ENCODE data around the gene NTMT2.
"Not testable (repeated sequence)": the region's sequence is repeated elsewhere in the genome, so short reads cannot be mapped to it uniquely, and the experiment has no call there.

Gene NTMT2

DNA sequence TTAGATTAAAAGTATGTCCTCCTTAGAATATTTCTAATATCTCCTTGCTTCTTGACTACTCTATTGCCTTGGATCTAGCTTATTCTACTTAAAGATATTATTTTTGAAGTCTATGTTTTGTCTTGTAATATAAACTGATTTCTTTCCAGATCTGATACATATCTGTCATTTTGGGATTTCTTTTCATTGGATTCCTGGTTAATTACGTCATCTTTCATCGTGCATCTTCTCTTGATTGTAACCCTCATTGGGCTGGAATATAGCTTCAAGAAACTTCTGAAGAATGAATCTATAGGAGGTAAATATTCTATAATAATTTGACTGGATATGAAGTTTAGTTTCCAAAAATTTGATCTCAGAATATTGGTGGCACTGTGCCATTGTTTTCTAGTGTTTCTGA, 12.1 kb downstream of the NTMT2 start:
- no peak for DNase-seq

DNA sequence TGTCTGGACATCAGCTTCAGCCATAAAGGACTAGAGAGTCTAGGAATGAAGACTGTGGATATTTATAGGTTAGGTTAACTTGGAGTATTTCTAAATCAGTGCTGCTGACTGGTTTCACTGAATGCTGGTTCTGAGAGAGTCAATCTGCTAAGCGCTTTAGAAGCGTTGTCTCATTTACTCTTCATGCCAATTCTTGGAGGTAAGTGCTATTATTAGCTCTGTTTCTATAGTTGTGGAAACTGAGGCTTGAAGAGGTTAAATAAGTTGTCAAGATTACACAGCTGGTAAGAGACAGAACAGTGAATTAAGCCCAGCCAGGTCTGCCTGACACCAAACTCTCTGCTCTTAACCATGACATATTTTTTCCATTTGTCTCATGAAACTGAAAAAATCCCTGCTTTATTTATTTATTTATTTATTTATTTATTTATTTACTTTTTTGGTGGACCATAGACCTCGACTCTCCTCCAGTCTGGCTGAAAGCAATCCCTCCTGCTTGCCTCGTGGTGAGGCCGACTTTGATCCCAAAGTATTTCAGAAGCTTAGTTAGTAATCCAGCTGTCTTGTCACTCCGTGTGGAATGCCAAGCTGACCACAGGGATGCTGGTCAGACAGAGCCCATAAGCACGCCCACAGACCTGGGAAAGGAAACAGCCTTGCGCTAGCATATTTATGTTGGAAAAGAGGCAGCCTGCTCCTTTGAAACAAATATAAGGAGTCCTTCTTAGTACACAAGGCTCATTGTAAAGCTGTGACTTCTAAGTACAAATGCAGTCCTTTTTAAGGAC, 16.9 kb downstream of the NTMT2 start:
- no peak for DNase-seq

DNA sequence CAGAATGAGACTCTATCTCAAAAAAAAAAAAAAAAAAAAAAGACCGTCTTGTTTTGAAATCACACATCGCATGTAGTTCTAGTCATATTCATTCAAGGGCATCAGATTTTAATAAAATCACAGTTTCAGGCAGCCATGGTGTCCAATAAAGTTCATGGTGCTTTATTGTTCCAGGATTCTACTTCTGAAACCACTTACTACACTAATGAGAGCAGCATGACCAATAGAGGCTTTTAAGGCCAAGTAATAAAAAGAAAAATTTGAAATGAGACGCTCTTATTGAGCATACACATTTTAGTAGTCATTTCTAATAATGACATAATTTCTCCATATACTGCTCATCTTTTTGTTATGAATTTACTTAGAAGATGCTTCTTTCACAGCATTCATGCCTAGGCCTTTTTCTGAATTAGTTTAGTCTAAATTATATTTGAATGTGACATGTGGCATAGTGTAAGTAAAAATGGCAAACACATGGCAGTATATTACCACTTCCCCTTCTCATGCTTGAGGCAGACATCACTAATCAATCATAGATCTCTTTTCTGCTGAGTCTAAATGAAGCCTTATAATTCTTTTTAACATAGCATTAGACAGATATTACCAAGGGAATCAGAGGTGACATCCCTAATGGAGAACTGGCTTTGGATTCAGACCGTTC, 18.5 kb downstream of the NTMT2 start:
- DNase-seq = no peak

DNA sequence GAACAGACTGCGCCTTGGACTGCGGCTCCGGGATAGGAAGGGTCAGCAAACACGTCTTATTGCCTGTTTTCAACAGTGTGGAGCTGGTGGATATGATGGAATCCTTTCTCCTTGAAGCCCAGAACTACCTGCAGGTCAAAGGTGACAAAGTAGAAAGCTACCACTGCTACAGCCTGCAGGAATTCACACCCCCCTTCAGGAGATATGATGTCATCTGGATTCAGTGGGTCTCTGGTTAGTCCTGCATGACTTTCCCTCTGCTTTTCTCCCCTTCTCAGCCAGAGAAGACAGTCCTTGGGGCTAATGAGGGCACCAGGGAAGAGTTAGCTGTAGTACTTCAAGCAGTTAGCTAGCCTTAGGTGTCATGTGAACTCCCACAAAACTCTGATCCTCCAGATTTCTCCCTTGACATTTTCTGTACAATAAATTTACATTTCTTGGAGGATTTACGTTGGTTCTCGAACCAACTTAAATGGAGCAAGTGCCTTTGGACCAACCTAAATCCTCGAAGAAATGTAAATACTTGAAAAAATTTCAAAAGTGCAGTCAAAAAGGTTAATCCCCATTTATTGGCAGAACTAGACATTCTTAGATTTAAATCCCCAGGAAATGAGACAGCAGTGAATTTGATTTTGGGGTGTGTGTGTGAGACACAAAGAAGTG, 20.9 kb downstream of the NTMT2 start:
- DNase-seq = no peak

DNA sequence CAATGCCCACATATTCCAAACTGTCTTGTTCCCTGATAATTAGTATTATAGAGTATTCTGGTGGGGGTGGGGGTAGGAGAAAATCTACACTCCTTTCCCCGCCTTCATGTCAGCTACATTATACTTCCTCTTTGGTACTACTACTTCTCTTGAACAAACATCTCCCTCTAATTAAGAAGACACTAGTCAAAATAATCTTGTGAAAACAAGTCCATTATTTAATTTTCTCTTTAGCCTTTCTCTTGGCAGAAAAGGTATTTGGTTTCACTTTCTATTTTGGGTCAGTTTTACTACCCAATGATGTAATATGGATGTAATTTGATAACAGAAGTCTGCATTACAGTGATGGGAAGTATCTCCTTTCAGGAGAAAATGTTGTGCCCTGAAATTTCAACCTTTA, 22.5 kb downstream of the NTMT2 start:
- DNase-seq = no peak

DNA sequence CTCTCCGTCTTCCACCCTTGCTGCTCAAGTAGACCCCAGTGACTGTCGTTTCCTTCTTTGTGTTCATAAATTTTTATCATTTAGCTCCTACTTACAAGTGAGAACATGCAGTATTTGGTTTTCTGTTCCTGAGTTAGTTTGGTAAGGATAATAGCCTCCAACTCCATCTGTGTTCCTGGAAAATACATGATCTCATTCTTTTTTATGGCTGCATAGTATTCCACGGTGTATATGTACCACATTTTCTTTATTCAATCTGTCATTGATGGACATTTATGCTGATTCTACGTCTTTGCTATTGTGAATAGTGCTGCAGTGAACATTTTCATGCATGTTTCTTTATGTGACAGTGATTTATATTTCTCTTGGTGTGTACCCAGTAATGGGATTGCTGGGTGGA, 24.8 kb downstream of the NTMT2 start:
- not testable (repeated sequence) for DNase-seq

DNA sequence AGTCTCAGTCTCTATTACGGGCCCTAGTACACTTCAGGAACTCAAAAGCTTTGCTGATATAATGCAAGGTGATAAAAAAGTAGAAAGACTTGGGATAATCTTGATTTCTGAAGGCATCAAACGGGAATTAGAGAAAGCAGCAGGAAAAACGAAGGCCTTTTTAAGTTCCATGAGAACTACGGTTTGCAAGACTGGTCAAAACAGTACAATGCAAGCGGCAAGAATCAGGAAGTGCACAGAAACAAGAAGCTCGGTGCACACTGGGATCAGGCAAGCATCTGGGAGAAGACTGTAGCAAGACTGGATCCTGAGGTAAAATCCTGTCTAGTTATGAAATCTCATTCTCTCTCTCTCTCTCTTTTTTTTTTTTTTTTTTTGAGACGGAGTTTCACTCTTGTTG, 28.6 kb downstream of the NTMT2 start:
- DNase-seq = no peak

DNA sequence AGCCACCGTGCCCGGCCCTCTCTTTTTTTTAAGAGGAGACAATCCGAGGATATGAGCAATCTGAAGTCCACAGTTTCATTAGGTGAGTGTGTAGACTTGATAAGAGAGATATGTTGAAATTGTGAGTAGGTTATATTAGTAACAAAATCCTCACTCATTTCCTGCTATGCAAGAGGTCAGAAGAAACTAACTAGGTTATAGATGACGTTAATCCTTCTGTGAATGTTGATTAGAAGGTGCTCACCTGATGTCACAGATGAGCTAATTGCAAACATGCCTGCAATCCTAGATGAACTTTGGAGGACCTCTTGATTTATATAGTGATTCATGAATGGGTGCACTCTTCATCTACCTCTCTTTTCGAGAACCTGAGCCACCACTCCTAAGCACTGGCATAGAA, 29.3 kb downstream of the NTMT2 start:
- DNase-seq = no peak

DNA sequence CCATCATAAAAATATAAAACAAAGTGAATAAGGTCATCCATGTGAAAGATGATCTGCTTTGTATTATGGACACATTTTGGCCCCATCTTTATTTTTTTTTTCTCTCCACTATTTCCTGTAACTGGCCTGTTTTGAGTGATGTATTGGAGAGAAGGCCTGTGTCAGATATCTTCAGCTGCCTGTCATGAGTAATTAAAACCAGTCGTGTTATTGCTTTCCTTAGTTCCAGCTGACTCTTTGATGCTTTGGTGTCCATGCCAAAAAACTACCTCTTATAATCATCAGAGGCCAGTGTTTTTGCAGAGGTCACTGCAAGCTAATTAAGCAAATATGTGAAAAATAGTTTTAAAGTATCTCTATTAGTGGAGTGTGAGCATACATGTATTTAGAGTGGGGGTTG, 29.7 kb downstream of the NTMT2 start:
- DNase-seq = no peak

DNA sequence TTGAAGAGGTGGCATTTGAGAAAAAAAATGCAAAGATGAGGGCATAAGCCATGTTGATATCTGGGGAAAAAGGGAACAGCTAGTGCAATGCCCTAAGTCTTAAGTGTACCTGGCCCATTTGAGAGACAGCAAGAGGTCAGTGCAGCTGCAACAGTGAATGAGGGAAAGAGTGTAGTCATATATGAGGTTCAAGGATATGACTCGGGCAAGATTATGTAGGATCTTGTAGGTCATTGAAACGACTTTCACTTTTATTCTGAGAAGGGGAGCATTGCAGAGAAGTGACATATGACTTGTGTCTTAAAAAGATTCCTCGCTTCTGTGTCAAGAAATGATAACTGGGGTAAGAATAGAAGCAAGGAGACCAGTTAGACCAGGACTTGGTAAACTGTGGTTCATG, 31.0 kb downstream of the NTMT2 start:
- DNase-seq = no peak

DNA sequence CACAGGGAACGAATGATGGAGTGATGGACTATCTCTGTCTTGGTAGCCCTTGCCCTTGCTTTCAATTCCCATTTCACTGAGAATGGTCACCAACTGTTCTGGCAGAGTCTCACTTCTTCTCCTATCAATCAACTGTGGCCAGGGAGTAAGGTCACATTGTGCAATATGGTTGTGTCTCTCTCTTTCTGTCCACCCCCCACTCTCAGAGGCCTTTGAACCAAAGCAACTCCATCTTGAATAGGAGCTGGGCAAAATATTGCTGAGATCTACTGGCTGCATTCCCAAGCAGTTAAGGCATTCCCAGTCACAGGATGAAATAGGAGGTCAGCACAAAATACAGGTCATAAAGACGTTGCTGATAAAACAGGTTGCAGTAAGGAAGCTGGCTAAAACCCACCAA, 36.7 kb downstream of the NTMT2 start:
- no peak for DNase-seq

DNA sequence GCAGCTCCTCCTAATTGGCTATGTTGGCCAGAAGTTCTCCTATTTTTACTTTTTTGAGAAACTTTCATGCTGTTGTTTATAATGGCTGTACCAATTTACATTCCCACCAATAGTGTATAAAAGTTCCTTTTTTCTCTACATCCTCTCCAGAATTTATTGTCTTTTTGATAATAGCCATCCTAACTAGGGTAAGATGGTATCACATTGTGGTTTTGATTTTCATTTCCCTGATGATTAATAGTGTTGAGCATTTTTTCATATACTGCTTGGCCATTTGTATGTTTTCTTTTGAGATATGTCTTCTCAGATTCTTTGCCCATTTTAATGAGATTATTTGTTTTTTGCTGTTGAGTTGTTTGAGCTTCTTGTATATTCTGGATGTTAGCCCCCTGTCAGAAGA, 46.8 kb downstream of the NTMT2 start:
- DNase-seq = no peak

DNA sequence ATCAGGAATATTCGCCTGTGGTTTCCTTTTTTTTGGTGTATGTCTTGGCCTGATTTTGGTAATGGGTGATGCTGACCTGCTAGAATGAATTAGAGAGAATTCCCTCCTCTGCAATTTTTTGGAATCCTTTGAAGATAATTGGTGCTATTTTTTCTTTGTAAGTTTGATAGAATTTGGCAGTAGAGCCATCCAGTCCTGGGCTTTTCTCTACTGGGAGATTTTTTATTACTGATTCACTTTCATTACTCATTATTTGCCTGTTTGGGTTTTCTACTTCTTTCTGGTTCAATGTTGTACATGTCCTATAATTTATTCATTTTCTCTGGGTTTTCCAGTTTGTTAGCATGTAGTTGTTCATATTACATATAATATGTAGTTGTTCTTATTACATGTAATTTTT, 48.7 kb downstream of the NTMT2 start:
- no peak for DNase-seq

DNA sequence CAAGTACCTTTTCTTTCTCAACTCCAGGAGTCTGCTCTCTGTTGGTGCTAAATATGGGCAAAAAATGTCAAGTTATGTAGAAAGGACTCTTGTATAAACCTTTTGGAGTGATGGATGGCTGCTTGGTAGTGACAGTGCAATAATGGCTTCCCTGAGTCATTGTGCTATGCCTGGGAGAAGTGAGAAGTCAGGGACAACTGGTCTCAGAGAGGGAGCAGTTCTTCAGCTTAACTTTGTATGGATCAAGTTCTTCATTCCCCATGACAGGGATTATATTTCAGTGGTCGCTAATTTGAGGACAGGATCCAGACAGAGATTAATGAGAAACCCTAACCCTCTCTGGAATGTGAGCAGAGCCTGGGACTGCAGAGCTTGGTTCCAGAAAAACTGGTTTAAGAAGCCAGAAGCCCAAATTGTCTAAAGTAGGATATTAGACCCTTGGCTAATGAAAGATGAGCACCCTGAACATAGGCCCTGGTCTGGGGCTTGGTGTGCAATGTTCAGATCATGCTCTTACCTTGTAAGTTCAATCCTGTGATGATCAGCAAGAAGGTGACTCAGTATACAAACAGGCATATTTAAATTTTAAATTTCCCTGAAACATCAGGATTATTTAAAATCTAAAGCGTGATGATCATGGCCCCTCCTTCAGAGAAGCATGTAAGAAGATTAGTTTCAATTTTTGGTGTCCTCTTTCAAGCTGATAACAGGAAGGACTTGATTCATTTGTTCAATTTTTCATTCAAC, 50.9 kb downstream of the NTMT2 start:
- no peak for DNase-seq

DNA sequence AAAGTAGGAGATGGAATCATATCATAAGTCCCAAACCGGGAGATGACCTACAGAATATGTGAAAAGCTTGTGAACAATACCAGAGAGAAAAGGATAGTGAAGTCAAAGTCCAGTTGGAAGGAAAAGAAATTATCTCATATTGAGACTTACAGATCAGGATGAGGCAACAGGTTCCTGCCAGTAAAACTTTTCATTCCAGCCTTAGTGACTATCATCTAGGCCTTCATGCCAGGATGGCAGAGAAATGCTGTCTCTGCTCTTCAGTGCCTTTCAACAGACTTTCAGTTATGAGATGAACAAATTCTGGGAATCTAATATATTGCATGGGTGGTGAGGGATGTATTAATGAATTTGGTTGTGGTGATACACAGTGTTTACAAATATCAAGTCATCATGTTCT, 52.3 kb downstream of the NTMT2 start:
- no peak for DNase-seq

DNA sequence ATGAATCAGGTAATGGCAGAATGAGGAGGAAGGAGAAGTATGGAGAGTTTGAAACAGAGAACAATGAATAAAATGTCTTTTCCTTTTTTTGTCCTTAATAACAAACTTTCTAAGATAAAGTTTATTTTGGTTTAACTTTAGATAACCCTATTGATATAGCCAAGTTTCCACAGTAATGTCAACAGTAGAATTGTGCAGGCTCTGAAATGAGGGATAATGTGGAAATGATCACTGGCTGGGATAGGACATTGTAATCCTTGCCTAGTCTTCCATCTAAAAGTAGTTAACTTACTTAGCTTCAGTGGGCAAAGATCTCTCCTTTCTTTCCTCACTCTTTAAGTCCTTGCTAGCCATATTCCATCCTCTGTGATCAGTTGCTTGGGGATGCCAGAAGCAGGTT, 52.8 kb downstream of the NTMT2 start:
- no peak for DNase-seq

DNA sequence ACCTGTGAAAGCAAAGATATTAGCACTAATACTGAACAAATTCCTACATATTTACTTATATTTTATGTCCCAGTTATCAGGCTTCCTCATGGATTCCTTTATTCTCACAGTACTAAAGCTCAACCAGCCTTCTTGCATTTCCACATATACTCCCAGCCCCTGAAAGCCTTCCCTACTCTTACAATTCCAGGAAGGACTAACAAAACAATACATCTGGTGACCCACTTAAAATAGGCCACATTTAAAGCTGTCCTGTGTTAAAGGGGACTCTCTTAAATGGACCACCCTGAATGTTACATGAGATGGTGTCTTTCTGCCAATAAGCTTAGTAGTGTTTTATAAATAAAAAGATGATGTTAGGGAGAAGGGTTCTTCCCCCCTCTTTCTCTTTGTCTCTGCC, 54.4 kb downstream of the NTMT2 start:
- DNase-seq = no peak

DNA sequence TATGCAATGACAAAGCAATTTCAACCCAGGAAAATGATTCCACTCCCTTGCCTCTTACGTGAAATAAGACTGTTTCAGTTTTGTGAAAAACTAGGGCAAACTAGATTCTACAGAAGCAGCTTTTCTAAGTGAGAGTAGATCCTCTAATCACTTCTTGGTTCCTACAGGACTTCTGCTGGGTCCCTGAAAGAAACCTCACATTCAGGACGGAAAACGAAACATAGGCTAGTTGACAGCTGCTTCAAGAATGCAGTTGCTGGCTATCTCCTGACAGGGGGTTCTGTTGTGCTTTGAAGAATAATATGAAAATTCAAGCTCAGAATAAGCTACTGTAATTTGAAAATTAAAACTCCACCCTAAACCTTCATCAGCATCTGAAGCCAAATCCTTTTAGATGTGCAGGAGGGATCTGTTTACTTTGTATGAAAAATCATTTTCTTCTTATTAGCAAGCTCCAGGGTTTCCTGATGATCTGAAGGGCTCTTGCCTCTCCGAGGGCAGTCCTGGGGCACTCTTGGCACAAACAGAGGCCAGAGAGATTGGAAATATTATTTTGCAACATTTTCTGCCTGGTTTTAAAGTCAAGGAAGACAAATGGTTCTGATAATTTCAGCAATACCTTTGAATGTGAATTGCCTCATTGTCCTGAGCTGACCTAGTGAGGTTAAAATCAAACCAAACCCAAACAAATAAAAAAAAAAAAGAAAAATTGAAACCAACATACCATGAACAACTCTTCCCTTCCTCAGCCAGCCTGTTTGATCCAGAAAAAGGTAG, 55.0 kb downstream of the NTMT2 start:
- DNase-seq = no peak

DNA sequence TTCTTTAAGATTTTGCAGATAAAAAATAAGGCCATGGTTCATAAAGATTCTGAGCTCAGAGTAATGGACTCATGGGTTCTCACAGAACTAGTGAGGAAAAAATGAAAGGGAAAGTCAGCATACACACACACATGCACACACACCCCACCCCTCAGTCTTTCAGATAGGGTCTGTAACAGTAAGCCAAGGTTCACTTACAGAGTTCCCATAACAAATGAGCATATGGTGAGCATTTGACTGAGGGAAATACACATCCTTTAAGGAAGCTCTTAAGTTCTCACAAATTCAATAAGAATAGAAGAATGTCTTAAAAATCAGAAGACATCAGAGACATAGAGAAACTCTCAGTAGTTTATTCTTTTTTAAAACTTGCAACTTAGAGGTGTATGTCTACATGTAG, 57.9 kb downstream of the NTMT2 start:
- no peak for DNase-seq

DNA sequence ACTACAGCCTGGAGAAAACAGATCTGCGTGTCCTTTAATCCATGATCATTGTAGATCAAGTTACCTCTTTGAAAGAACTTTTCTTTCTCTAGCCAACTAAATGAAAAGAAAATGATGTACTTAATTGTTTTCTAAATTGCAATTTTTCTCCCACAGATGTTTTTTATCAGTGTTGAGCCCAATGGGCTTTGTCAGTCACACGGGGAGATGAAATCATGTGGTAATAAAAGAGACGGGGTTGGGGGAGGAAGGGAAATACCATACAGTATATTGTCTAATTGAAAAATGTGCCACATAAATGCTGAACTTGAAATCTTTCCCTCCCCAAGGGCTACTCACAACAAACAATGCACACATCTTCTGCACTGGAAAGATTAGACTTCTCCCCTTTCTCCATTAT, 58.4 kb downstream of the NTMT2 start:
- no peak for DNase-seq

DNA sequence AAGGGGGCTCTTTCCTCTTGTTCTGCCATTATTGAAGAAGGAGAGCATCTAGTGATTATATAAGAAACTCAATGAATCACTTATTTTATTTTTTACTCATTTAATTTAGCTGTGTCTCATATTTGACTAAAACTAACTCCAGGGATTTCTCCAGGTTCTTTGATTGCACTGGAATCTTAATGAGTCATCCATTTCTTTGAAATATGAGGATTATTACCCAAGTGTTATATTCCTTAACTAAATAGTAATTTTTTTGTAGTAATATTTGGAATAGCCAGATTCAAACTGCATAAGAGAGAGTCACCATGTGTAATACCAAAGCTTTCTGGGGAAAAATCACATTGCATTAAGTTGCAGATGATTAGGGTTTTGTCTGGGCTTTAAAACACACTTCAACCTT, 59.5 kb downstream of the NTMT2 start:
- no peak for DNase-seq

DNA sequence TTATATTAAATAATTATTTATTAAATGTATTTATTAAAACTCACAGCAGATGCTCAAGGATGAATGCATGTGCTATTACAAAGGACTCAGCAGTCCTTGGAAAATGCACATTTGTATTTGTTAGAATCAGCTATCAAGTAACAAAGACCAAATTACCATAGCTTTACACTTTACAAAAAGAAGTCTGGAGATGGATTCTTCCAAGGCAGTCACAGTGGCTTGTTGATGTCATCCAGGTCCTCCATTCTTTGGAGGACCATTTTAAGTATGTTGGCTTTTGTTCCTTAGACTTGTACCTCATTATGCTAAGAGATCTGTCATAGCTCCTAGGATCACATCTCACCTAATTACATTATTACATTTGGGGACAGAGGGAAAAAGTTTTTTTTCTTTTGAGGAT, 63.4 kb downstream of the NTMT2 start:
- no peak for DNase-seq

DNA sequence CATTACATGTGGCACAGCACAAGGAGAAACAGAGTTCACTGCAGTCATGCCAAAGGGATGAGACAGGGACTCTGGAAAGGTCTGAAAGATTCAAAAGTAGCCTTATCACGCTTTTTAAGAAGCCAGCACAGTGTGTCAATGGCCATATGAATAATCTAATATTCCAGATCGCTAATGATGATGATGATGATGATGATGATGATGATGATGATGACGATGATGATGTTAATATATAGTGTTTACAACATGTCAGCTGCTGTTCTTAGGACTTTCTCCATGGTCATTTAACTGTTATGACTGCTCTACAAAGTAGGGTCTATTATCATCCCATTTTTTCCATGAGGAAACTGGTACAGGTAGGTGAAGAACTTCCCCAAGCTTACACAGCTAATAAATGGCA, 64.4 kb downstream of the NTMT2 start:
- DNase-seq = no peak
